Measurements from ENCODE around the gene CERS5. TPM values are rescaled to one million over a fixed set of nuclear protein-coding genes. Genes with fewer than 3 reads are reported as not detected.

The CERS5 gene
- polyA plus RNA-seq, 3 donors, result 30.6 to 44.4 (median 38.7) TPM

GRCh38 chr12:50187084-50187900, 20.1 kb upstream of the CERS5 start:
- no CpG with 5 or more reads among the region's 7 CpGs for WGBS (ENCODE audit: insufficient coverage)
- no peaks in the 10 kb centered on the region for H3K9me3 ChIP-seq (replicated peaks in 1 of 2; ENCODE audit: control insufficient read depth in 1 of 2, insufficient read depth in 1 of 2, low read length in 2 of 2)
- DNase-seq, result no peak

GRCh38 chr12:50186681-50187080, 19.5 kb upstream of the CERS5 start:
- Histone ChIP-seq H3K9ac (ENCODE audit: insufficient read depth, low read length, poor library complexity, severe bottlenecking) (no peak overlapping the region), H3K27me3 (ENCODE audit: control insufficient read depth in 2 of 2, insufficient read depth in 2 of 2, low read length in 2 of 2) (no peaks in the 10 kb centered on the region), H3K79me2 (ENCODE audit: insufficient read depth, low read length) (no peaks in the 10 kb centered on the region), H2AFZ (ENCODE audit: insufficient read depth, low read depth, low read length, poor library complexity, severe bottlenecking) (no peak overlapping the region), H3K27ac (ENCODE audit: low read depth in 1 of 2, low read length in 2 of 2) (no peak overlapping the region), H3K4me1 (ENCODE audit: control insufficient read depth in 1 of 2, insufficient read depth in 2 of 2, low read length in 2 of 2) (no peaks in the 10 kb centered on the region), H3K4me2 (replicated peaks; ENCODE audit: extremely low read depth, low read length, poor library complexity, severe bottlenecking) (no peak overlapping the region), H3K9me3 (replicated peaks in 1 of 2; ENCODE audit: control insufficient read depth in 1 of 2, insufficient read depth in 1 of 2, low read length in 2 of 2) (no peaks in the 10 kb centered on the region), H3K36me3 (replicated peaks in 1 of 2; ENCODE audit: control insufficient read depth in 1 of 2, insufficient read depth in 2 of 2, low read length in 2 of 2) (no peaks in the 10 kb centered on the region), H4K20me1 (ENCODE audit: insufficient read depth, low read length) (no peaks in the 10 kb centered on the region), H3K4me3 (replicated peaks in 1 of 3; ENCODE audit: low read depth in 2 of 3, low read length in 3 of 3) (no peak overlapping the region)
- Mint-ChIP-seq H3K4me3 (no peak overlapping the region), H3K9me3 (peaks cover 0 to 2% (median 0%) of the 10 kb centered on the region in 7 donors), H3K36me3 (peaks cover 0 to 1% of the 10 kb centered on the region in 2 donors), H3K27ac (no peak overlapping the region), H3K4me1 (no peaks in the 10 kb centered on the region), H3K27me3 (ENCODE audit: low read depth in 3 of 3) (peaks cover 0 to 3% (median 0%) of the 10 kb centered on the region in 3 donors)
- intact Hi-C loops (cut with micrococcal nuclease), result no loop called here
- no CpG with 5 or more reads among the region's 1 CpG for WGBS (ENCODE audit: insufficient coverage)
- DNase-seq, result no peak
- TF ChIP-seq CTCF (IDR thresholded peaks at IDR 0.05), result no peak

More at GRCh38 chr12:50187084-50187900, 20.1 kb upstream of the CERS5 start:
- Mint-ChIP-seq H3K9me3 (peaks cover 0 to 2% (median 0%) of the 10 kb centered on the region in 7 donors), H3K27ac (no peak overlapping the region), H3K36me3 (peaks cover 3% of the 10 kb centered on the region in 2 donors), H3K4me1 (no peaks in the 10 kb centered on the region), H3K27me3 (ENCODE audit: low read depth in 3 of 3) (peaks cover 0 to 1% (median 0%) of the 10 kb centered on the region in 3 donors), H3K4me3 (no peak overlapping the region)
- no peak overlapping the region for H2AFZ ChIP-seq (ENCODE audit: insufficient read depth, low read depth, low read length, poor library complexity, severe bottlenecking)
- no peak overlapping the region for H3K27ac ChIP-seq (ENCODE audit: low read depth in 1 of 2, low read length in 2 of 2)
- H3K27me3 ChIP-seq (ENCODE audit: control insufficient read depth in 2 of 2, insufficient read depth in 2 of 2, low read length in 2 of 2), result no peaks in the 10 kb centered on the region
- H3K4me3 ChIP-seq (replicated peaks in 1 of 3; ENCODE audit: low read depth in 2 of 3, low read length in 3 of 3), result no peak overlapping the region
- no peaks in the 10 kb centered on the region for H4K20me1 ChIP-seq (ENCODE audit: insufficient read depth, low read length)
- intact Hi-C loops (cut with micrococcal nuclease), result no loop called here
- no peaks in the 10 kb centered on the region for H3K36me3 ChIP-seq (replicated peaks in 1 of 2; ENCODE audit: control insufficient read depth in 1 of 2, insufficient read depth in 2 of 2, low read length in 2 of 2)
- H3K9ac ChIP-seq (ENCODE audit: insufficient read depth, low read length, poor library complexity, severe bottlenecking), result no peak overlapping the region
- TF ChIP-seq CTCF (IDR thresholded peaks at IDR 0.05), result no peak
- H3K4me2 ChIP-seq (replicated peaks; ENCODE audit: extremely low read depth, low read length, poor library complexity, severe bottlenecking), result no peak overlapping the region
- no peaks in the 10 kb centered on the region for H3K4me1 ChIP-seq (ENCODE audit: control insufficient read depth in 1 of 2, insufficient read depth in 2 of 2, low read length in 2 of 2)
- H3K79me2 ChIP-seq (ENCODE audit: insufficient read depth, low read length), result no peaks in the 10 kb centered on the region
